HEK293 (cell line): ENCODE data around the gene MADCAM1.

Source experiments
- CTCF ChIA-PET: fragments of 350-600 bp; formaldehyde crosslinking; extraction: SDS; loops from one replicate; lab custom pipeline; 2021; ENCODE audit warnings: antibody characterized with exemption; lab: Yijun Ruan, JAX
- POLR2A ChIA-PET: fragments of 300-600 bp; formaldehyde crosslinking; extraction: SDS; loops from one replicate; lab custom pipeline; 2020; ENCODE audit warnings: antibody characterized with exemption, inconsistent platforms; lab: Yijun Ruan, JAX
- H3K27ac ChIP-seq: fragments of 200-500 bp; sonication (Bioruptor generic); 2 replicates; pipeline ENCODE4 v1.5.1; 2014; ENCODE audit warnings: low read depth, low read length, control low read depth, inconsistent platforms; ENCODE audit errors: extremely low read depth
- H3K36me3 ChIP-seq, 2 experiments: fragments of 200-500 bp in 1 of 2; sonication (Bioruptor generic) in 1 of 2; 1 replicate in 1 of 2; 2 replicates in 1 of 2; pipeline ENCODE4 v1.5.1; 2014 to 2017; ENCODE audit warnings: inconsistent platforms in 2 of 2, low read length in 2 of 2; ENCODE audit not compliant: control insufficient read depth in 2 of 2, insufficient read depth in 1 of 2
- H3K4me1 ChIP-seq: fragments of 200-500 bp; sonication (Bioruptor generic); 2 replicates; pipeline ENCODE4 v1.5.1; 2014; ENCODE audit warnings: mild to moderate bottlenecking, low read length, inconsistent platforms; ENCODE audit not compliant: control insufficient read depth, insufficient read depth
- H3K4me3 ChIP-seq: 2 replicates; pipeline ENCODE4 v1.5.1; 2011; ENCODE audit warnings: low read depth, mild to moderate bottlenecking, control low read depth, low read length, moderate library complexity
- H3K9me3 ChIP-seq: fragments of 200-500 bp; sonication (Bioruptor generic); 2 replicates; pipeline ENCODE4 v1.5.1; 2014; ENCODE audit warnings: low read depth, low read length, inconsistent platforms; ENCODE audit not compliant: control insufficient read depth, insufficient read depth
- BCL11B ChIP-seq: fragments of 450-650 bp; formaldehyde crosslinking; IDR thresholded peaks from 2 replicates; pipeline ENCODE4 v1.5.1; 2016; ENCODE audit warnings: low read depth, missing biosample characterization, missing genetic modification characterization
- GLIS1 ChIP-seq: fragments of 450-650 bp; formaldehyde crosslinking; IDR thresholded peaks from 2 replicates; pipeline ENCODE4 v1.5.1; 2016; ENCODE audit warnings: missing biosample characterization, missing genetic modification characterization
- IKZF3 ChIP-seq: fragments of 450-650 bp; IDR thresholded peaks from 2 replicates; pipeline ENCODE4 v1.5.0; 2018; ENCODE audit warnings: missing biosample characterization, mild to moderate bottlenecking, missing genetic modification characterization, moderate library complexity
- MEIS1 ChIP-seq: sonication (generic); formaldehyde crosslinking; IDR thresholded peaks from 2 replicates; pipeline ENCODE4 v1.8.1; 2022; ENCODE audit warnings: missing genetic modification reagents, mild to moderate bottlenecking, borderline replicate concordance
- PATZ1 ChIP-seq: fragments of 450-650 bp; formaldehyde crosslinking; IDR thresholded peaks from 2 replicates; pipeline ENCODE4 v1.5.1; 2016; ENCODE audit warnings: missing biosample characterization, missing genetic modification characterization
- ZFHX2 ChIP-seq: fragments of 450-650 bp; formaldehyde crosslinking; conservative IDR thresholded peaks from 2 replicates; pipeline ENCODE4 v1.5.1; 2016; ENCODE audit warnings: missing biosample characterization, missing genetic modification characterization
- ZIC2 ChIP-seq: fragments of 450-650 bp; formaldehyde crosslinking; IDR thresholded peaks from 2 replicates; pipeline ENCODE4 v1.5.1; 2016; ENCODE audit warnings: missing biosample characterization, missing genetic modification characterization
- ZNF132 ChIP-seq: fragments of 450-650 bp; formaldehyde crosslinking; IDR thresholded peaks from 2 replicates; pipeline ENCODE4 v1.5.1; 2017; ENCODE audit warnings: missing biosample characterization, missing genetic modification characterization, borderline replicate concordance
- ZNF335 ChIP-seq: fragments of 450-650 bp; formaldehyde crosslinking; conservative IDR thresholded peaks from 2 replicates; pipeline ENCODE4 v1.5.1; 2016; ENCODE audit warnings: missing biosample characterization, missing genetic modification characterization
- ZNF350 ChIP-seq: fragments of 450-650 bp; formaldehyde crosslinking; IDR thresholded peaks from 2 replicates; pipeline ENCODE4 v1.5.0; 2017; ENCODE audit warnings: missing biosample characterization, mild to moderate bottlenecking, missing genetic modification characterization
- ZNF529 ChIP-seq: fragments of 450-650 bp; formaldehyde crosslinking; IDR thresholded peaks from 2 replicates; pipeline ENCODE4 v1.5.1; 2017; ENCODE audit warnings: missing genetic modification characterization, missing biosample characterization; ENCODE audit not compliant: insufficient replicate concordance
- ZNF624 ChIP-seq: fragments of 450-650 bp; formaldehyde crosslinking; IDR thresholded peaks from 2 replicates; pipeline ENCODE4 v1.5.1; 2017; ENCODE audit warnings: missing biosample characterization, missing genetic modification characterization
- ZNF660 ChIP-seq: fragments of 450-650 bp; IDR thresholded peaks from 2 replicates; pipeline ENCODE4 v1.5.1; 2018; ENCODE audit warnings: missing biosample characterization, mild to moderate bottlenecking, missing genetic modification characterization
- ZNF670 ChIP-seq: fragments of 450-650 bp; formaldehyde crosslinking; IDR thresholded peaks from 2 replicates; pipeline ENCODE4 v1.5.1; 2016; ENCODE audit warnings: missing biosample characterization, missing genetic modification characterization, low read depth
- ZNF701 ChIP-seq: fragments of 450-650 bp; formaldehyde crosslinking; IDR thresholded peaks from 2 replicates; pipeline ENCODE4 v1.5.1; 2016; ENCODE audit warnings: missing biosample characterization, missing genetic modification characterization
- ZNF837 ChIP-seq: fragments of 450-650 bp; formaldehyde crosslinking; IDR thresholded peaks from 2 replicates; pipeline ENCODE4 v1.5.1; 2016; ENCODE audit warnings: missing biosample characterization, missing genetic modification characterization
- ZSCAN23 ChIP-seq: fragments of 450-650 bp; formaldehyde crosslinking; IDR thresholded peaks from 2 replicates; pipeline ENCODE4 v1.5.1; 2016; ENCODE audit warnings: missing biosample characterization, missing genetic modification characterization
- ZSCAN30 ChIP-seq: fragments of 450-650 bp; IDR thresholded peaks from 2 replicates; pipeline ENCODE4 v1.5.1; 2018; ENCODE audit warnings: missing biosample characterization, mild to moderate bottlenecking, missing genetic modification characterization, moderate library complexity
- TF ChIP-seq, protein P1 (sequence below): fragments of 450-650 bp; formaldehyde crosslinking; IDR thresholded peaks from 2 replicates; pipeline ENCODE4 v1.5.1; 2016; ENCODE audit warnings: missing biosample characterization, missing genetic modification characterization

Gene MADCAM1

GRCh38 chr19:533364-534058 is 37.2 kb downstream of the MADCAM1 start:
- POLR2A ChIA-PET: interaction anchor here (2.1 to 3.8 kb wide), 3 partner anchors 22 to 41 kb away, joined by 16 to 35 read pairs (median 17); no protein-coding TSS in a partner anchor
- peak; percentile 37; the same call in 1 of the 2 replicates for TF ChIP-seq ZFHX2 (tag by site-specific recombination)
- no peak for TF ChIP-seq ZNF132 (tag by site-specific recombination)
- TF ChIP-seq, all 188 proteins: peak for 1
- CTCF ChIA-PET: interaction anchor here (0.7 to 6.4 kb wide), 3 partner anchors 9 to 286 kb away, joined by 3 to 49 read pairs (median 5); no protein-coding TSS in a partner anchor
- Histone ChIP-seq H3K4me3 (peak overlapping the region; percentile 89), H3K36me3 (peaks cover 6 to 35% of the 10 kb centered on the region in 2 experiments; a peak in 2 of 3 replicates), H3K4me1 (peaks cover 7% of the 10 kb centered on the region), H3K27ac (peak overlapping the region; percentile 96; the same call in 1 of the 2 replicates), H3K9me3 (no peaks in the 10 kb centered on the region)

GRCh38 chr19:534088-534487 is 37.8 kb downstream of the MADCAM1 start:
- no peak for TF ChIP-seq ZNF350 (tag by site-specific recombination)
- no peak for TF ChIP-seq ZNF670 (tag by site-specific recombination)
- no peak for TF ChIP-seq ZNF624 (tag by site-specific recombination)
- no peak for TF ChIP-seq ZNF335
- no peak for TF ChIP-seq MEIS1 (CRISPR knock-in tag)
- TF ChIP-seq ZSCAN23 (tag by site-specific recombination): no peak
- TF ChIP-seq ZNF660 (tag by site-specific recombination): no peak
- TF ChIP-seq, protein P1, sequence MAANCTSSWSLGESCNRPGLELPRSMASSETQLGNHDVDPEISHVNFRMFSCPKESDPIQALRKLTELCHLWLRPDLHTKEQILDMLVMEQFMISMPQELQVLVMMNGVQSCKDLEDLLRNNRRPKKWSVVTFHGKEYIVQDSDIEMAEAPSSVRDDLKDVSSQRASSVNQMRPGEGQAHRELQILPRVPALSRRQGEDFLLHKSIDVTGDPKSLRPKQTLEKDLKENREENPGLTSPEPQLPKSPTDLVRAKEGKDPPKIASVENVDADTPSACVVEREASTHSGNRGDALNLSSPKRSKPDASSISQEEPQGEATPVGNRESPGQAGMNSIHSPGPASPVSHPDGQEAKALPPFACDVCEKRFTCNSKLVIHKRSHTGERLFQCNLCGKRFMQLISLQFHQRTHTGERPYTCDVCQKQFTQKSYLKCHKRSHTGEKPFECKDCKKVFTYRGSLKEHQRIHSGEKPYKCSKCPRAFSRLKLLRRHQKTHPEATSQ (tag by site-specific recombination): no peak
- no peak for TF ChIP-seq ZNF701 (tag by site-specific recombination)
- TF ChIP-seq ZSCAN30 (tag by site-specific recombination): no peak
- TF ChIP-seq ZNF837: no peak
- TF ChIP-seq IKZF3 (tag by site-specific recombination): no peak
- H3K9me3 ChIP-seq: no peaks in the 10 kb centered on the region
- peaks cover 7% of the 10 kb centered on the region for H3K4me1 ChIP-seq
- H3K36me3 ChIP-seq: peaks cover 6 to 40% of the 10 kb centered on the region in 2 experiments; a peak in 2 of 3 replicates
- no peak overlapping the region for H3K27ac ChIP-seq
- POLR2A ChIA-PET: no interaction called here
- CTCF ChIA-PET: no interaction called here
- no peak overlapping the region for H3K4me3 ChIP-seq

- Histone ChIP-seq H3K36me3 (peaks cover 6 to 46% of the 10 kb centered on the region in 2 experiments; a peak in 2 of 3 replicates), H3K4me1 (peaks cover 7% of the 10 kb centered on the region), H3K9me3 (no peaks in the 10 kb centered on the region)
- TF ChIP-seq BCL11B (tag by site-specific recombination): peak; percentile 45; the same call in 1 of the 2 replicates
- peak; percentile 83 for TF ChIP-seq GLIS1 (tag by site-specific recombination)
- TF ChIP-seq ZNF529 (tag by site-specific recombination): no peak
- TF ChIP-seq ZIC2 (tag by site-specific recombination): peak; percentile 85
- TF ChIP-seq PATZ1: no peak
- peak; percentile 41 for TF ChIP-seq ZFHX2 (tag by site-specific recombination)
- TF ChIP-seq, all 188 proteins: peak for 4
- Histone ChIP-seq H3K27ac (peak overlapping the region; percentile 31; the same call in 1 of the 2 replicates), H3K4me3 (no peak overlapping the region)
- ChIA-PET POLR2A (no interaction called here), CTCF (interaction anchor here (0.7 to 1.0 kb wide), 2 partner anchors 25 kb away, joined by 3 to 4 read pairs; no protein-coding TSS in a partner anchor)
Observed at GRCh38 chr19:535017-535835, 38.9 kb downstream of the MADCAM1 start.
